HCT116 (cell line): ENCODE results near the gene RAVER1. TPM values are rescaled to one million over a fixed set of nuclear protein-coding genes. Genes with fewer than 3 reads are reported as not detected.

Source experiments
- ATAC-seq: fragments of 200-7000 bp; cut with Tn5 transposase; 2 replicates; pipeline ENCODE4 v1.9.1; 2020; ENCODE audit warnings: mild to moderate bottlenecking, moderate library complexity
- BruUV-seq: library from RNA; stranded (reverse); fragments of 400-500 nt; replicated peaks from 2 replicates; lab custom pipeline; 2021; lab: Mats Ljungman, UMichigan
- CTCF ChIA-PET: fragments of 300-600 bp; sonication (Branson Sonifier 250); formaldehyde crosslinking; loops from one replicate; lab custom pipeline; 2021; ENCODE audit warnings: antibody characterized with exemption; lab: Charles Lee
- POLR2A ChIA-PET: fragments of 300-600, 350-600 bp; sonication (Branson Sonifier 250); formaldehyde crosslinking; loops from one replicate; lab custom pipeline; 2021; ENCODE audit warnings: antibody characterized with exemption; lab: Charles Lee
- RAD21 ChIA-PET, 2 experiments: fragments of 300-600 bp; sonication (Branson Sonifier 250); formaldehyde crosslinking; loops; one replicate each; lab custom pipeline; 2023; ENCODE audit warnings: low total read pairs in 2 of 2; ENCODE audit not compliant: uncharacterized antibody in 2 of 2, unreplicated experiment in 2 of 2, low non-redundant PET in 1 of 2; lab: Charles Lee
- DNase-seq: peaks from one replicate; pipeline ENCODE4 v3.0.0-alpha.2; 2010; ENCODE audit warnings: low read depth, low spot score
- H2AFZ ChIP-seq: fragments of 200-600 bp; shearing (Covaris generic), sonication (generic); 2 replicates; pipeline ENCODE4 v1.6.1; 2017; ENCODE audit warnings: low read depth, mixed run types, mixed read lengths, antibody characterized with exemption, low read length; ENCODE audit not compliant: poor library complexity, severe bottlenecking
- H3K27ac ChIP-seq: 2 replicates; pipeline ENCODE4 v1.5.1; 2012; ENCODE audit warnings: low read depth, low read length
- H3K27me3 ChIP-seq: fragments of 200-600 bp; sonication (generic); 2 replicates; pipeline ENCODE4 v1.6.1; 2016; ENCODE audit warnings: mixed run types, low read length, mixed read lengths; ENCODE audit not compliant: insufficient read depth
- H3K36me3 ChIP-seq, 2 experiments: fragments of 200-500 bp in 1 of 2; fragments of 200-600 bp in 1 of 2; sonication (Bioruptor generic) in 1 of 2; sonication (generic) in 1 of 2; 2 replicates each; pipeline versions ENCODE4 v1.5.1 to v1.6.1; 2014 to 2016; ENCODE audit warnings: low read length in 2 of 2, inconsistent platforms in 1 of 2, mixed read lengths in 1 of 2, mixed run types in 1 of 2; ENCODE audit not compliant: insufficient read depth in 2 of 2, control insufficient read depth in 1 of 2
- H3K4me1 ChIP-seq, 2 experiments: fragments of 200-600 bp in 1 of 2; sonication (generic) in 1 of 2; 2 replicates each; pipeline versions ENCODE4 v1.5.1 to v1.6.1; 2012 to 2017; ENCODE audit warnings: low read length in 2 of 2, inconsistent platforms in 1 of 2, mild to moderate bottlenecking in 1 of 2, mixed read lengths in 1 of 2, mixed run types in 1 of 2, moderate library complexity in 1 of 2; ENCODE audit not compliant: insufficient read depth in 2 of 2, control insufficient read depth in 1 of 2
- H3K4me2 ChIP-seq: fragments of 200-600 bp; sonication (generic); 2 replicates; pipeline ENCODE4 v1.6.1; 2017; ENCODE audit warnings: mixed run types, low read length, mixed read lengths
- H3K4me3 ChIP-seq, 2 experiments: fragments of 200-600 bp in 1 of 2; sonication (generic) in 1 of 2; replicated peaks in 1 of 2; 2 replicates each; pipeline ENCODE4 v1.5.1; 2011 to 2016; ENCODE audit warnings: low read length in 2 of 2, control low read depth in 1 of 2, low read depth in 1 of 2, mild to moderate bottlenecking in 1 of 2, mixed read lengths in 1 of 2, mixed run types in 1 of 2
- H3K79me2 ChIP-seq: fragments of 200-600 bp; sonication (generic); 2 replicates; pipeline ENCODE4 v1.6.1; 2017; ENCODE audit warnings: mild to moderate bottlenecking, mixed run types, low read length, moderate library complexity, mixed read lengths; ENCODE audit not compliant: insufficient read depth
- H3K9ac ChIP-seq: fragments of 200-600 bp; sonication (generic); 2 replicates; pipeline ENCODE4 v1.6.1; 2016; ENCODE audit warnings: low read length, mixed read lengths
- H3K9me2 ChIP-seq: fragments of 200-600 bp; sonication (generic), shearing (Covaris generic); 2 replicates; pipeline ENCODE4 v1.6.1; 2017; ENCODE audit warnings: mixed run types, mild to moderate bottlenecking, moderate library complexity; ENCODE audit not compliant: insufficient read depth
- H3K9me3 ChIP-seq, 2 experiments: fragments of 200-500 bp in 1 of 2; fragments of 200-600 bp in 1 of 2; sonication (Bioruptor generic) in 1 of 2; sonication (generic) in 1 of 2; 2 replicates each; pipeline ENCODE4 v1.6.1; 2014 to 2017; ENCODE audit warnings: low read length in 2 of 2, mixed read lengths in 2 of 2, inconsistent platforms in 1 of 2, low read depth in 1 of 2, mild to moderate bottlenecking in 1 of 2, mixed run types in 1 of 2, moderate library complexity in 1 of 2; ENCODE audit not compliant: control insufficient read depth in 1 of 2, insufficient read depth in 1 of 2
- H4K20me1 ChIP-seq: fragments of 200-600 bp; sonication (generic), shearing (Covaris generic); 2 replicates; pipeline ENCODE4 v1.6.1; 2017; ENCODE audit warnings: mixed run types, mild to moderate bottlenecking, moderate library complexity; ENCODE audit not compliant: insufficient read depth
- ATF3 ChIP-seq: IDR thresholded peaks from 2 replicates; pipeline ENCODE4 v1.6.1; 2012
- CBX3 ChIP-seq: IDR thresholded peaks from 2 replicates; pipeline ENCODE4 v1.6.1; 2012; ENCODE audit warnings: low read depth
- CEBPB ChIP-seq: IDR thresholded peaks from 2 replicates; pipeline ENCODE4 v1.6.1; 2012; ENCODE audit warnings: low read depth
- CTCF ChIP-seq, 3 experiments: fragments of 200-600 bp in 1 of 3; sonication (generic) in 1 of 3; IDR thresholded peaks in 2 of 3; conservative IDR thresholded peaks in 1 of 3; 2 replicates each; pipeline ENCODE4 v1.5.1; 2012 to 2017; ENCODE audit warnings: low read depth in 2 of 3, low read length in 2 of 3, antibody characterized with exemption in 1 of 3, borderline replicate concordance in 1 of 3, control low read depth in 1 of 3, mild to moderate bottlenecking in 1 of 3, mixed read lengths in 1 of 3, mixed run types in 1 of 3, moderate library complexity in 1 of 3; ENCODE audit not compliant: insufficient read depth in 1 of 3
- ELF1 ChIP-seq: IDR thresholded peaks from 2 replicates; pipeline ENCODE4 v1.6.1; 2012; ENCODE audit warnings: low read depth, borderline replicate concordance
- EZH2 ChIP-seq: fragments of 200-600 bp; sonication (generic); IDR thresholded peaks from 2 replicates; pipeline ENCODE4 v1.6.1; 2017; ENCODE audit warnings: antibody characterized with exemption, mixed run types
- EZH2phosphoT487 ChIP-seq: fragments of 200-600 bp; IDR thresholded peaks from 2 replicates; pipeline ENCODE4 v1.6.1; 2018; ENCODE audit warnings: antibody characterized with exemption, borderline replicate concordance
- FOSL1 ChIP-seq: IDR thresholded peaks from 2 replicates; pipeline ENCODE4 v1.6.1; 2012; ENCODE audit warnings: low read depth
- JUND ChIP-seq: IDR thresholded peaks from 2 replicates; pipeline ENCODE4 v1.6.1; 2012
- MAX ChIP-seq: IDR thresholded peaks from 2 replicates; pipeline ENCODE4 v1.6.1; 2012
- POLR2AphosphoS5 ChIP-seq: IDR thresholded peaks from 2 replicates; pipeline ENCODE4 v1.6.1; 2011; ENCODE audit warnings: mild to moderate bottlenecking, low read depth, low read length, moderate library complexity
- SIN3A ChIP-seq: IDR thresholded peaks from 2 replicates; pipeline ENCODE4 v1.6.1; 2012; ENCODE audit warnings: low read depth
- SP1 ChIP-seq: IDR thresholded peaks from 2 replicates; pipeline ENCODE4 v1.6.1; 2012; ENCODE audit warnings: low read depth
- YY1 ChIP-seq: IDR thresholded peaks from 2 replicates; pipeline ENCODE4 v1.6.1; 2011; ENCODE audit warnings: low read length, low read depth, moderate library complexity, mild to moderate bottlenecking; ENCODE audit not compliant: insufficient replicate concordance; ENCODE audit errors: extremely low read depth
- ZBTB33 ChIP-seq: IDR thresholded peaks from 2 replicates; pipeline ENCODE4 v1.6.1; 2011; ENCODE audit warnings: mild to moderate bottlenecking, low read length, moderate library complexity; ENCODE audit not compliant: insufficient replicate concordance; ENCODE audit errors: extremely low read depth
- ZFX ChIP-seq: fragments of 450-650 bp; IDR thresholded peaks from 2 replicates; pipeline ENCODE4 v1.6.1; 2017
- ZNF274 ChIP-seq: fragments of 200-500 bp; sonication (Bioruptor generic); IDR thresholded peaks from 2 replicates; pipeline ENCODE4 v1.6.1; 2014; ENCODE audit warnings: mild to moderate bottlenecking, low read depth, low read length, inconsistent platforms
- intact Hi-C: fragments of 100-400 bp; cut with micrococcal nuclease; formaldehyde crosslinking; loops from 2 replicates; pipeline ENCODE4 v1.10.0; 2022
- total RNA-seq: library from RNA; stranded (reverse); gene quantifications from one replicate; pipeline ENCODE4 v1.2.1, GENCODE V29; 2021; ENCODE audit not compliant: unreplicated experiment

RAVER1 gene
- total RNA-seq, 1 experiment from 2014 or later, result 71.0 TPM

- no peak overlapping the region for H3K4me3 ChIP-seq
- no peaks in the 10 kb centered on the region; a peak in 2 of 4 replicates for H3K36me3 ChIP-seq
- BruUV-seq, result no TSS peak
- no peak overlapping the region for H3K27ac ChIP-seq
- no peak for DNase-seq
- intact Hi-C loops, result no loop called here
- H4K20me1 ChIP-seq, result no peaks in the 10 kb centered on the region
- peaks cover 13 to 51% of the 10 kb centered on the region in 2 experiments for H3K4me1 ChIP-seq
- ATAC-seq, result no peak
- POLR2A ChIA-PET, result no interaction called here
- no peaks in the 10 kb centered on the region for H3K9me2 ChIP-seq
- no peak overlapping the region for H3K9ac ChIP-seq
- CTCF ChIA-PET, result interaction anchor here (1.9 kb wide), 1 partner anchor 26 kb away, joined by 7 read pairs; no protein-coding TSS in a partner anchor
- H3K4me2 ChIP-seq, result no peak overlapping the region
- TF ChIP-seq EZH2 (no peak), CBX3 (no peak), SP1 (no peak), SIN3A (no peak), YY1 (no peak), JUND (no peak), EZH2phosphoT487 (no peak), ZNF274 (no peak), ELF1 (no peak), POLR2AphosphoS5 (no peak), MAX (no peak), ZFX (no peak), CEBPB (no peak), FOSL1 (no peak), ATF3 (no peak), ZBTB33 (no peak), CTCF (IDR thresholded peaks at IDR 0.05 in 2 of 3, conservative IDR thresholded peaks at IDR 0.05 in 1 of 3; ENCODE audit: borderline replicate concordance in 1 of 3, insufficient read depth in 1 of 3, low read depth in 2 of 3, low read length in 2 of 3) (no peak)
- RAD21 ChIA-PET, result no interaction called here
- H3K27me3 ChIP-seq, result no peaks in the 10 kb centered on the region
- H2AFZ ChIP-seq, result no peak overlapping the region
- H3K9me3 ChIP-seq, result no peaks in the 10 kb centered on the region
- H3K79me2 ChIP-seq, result peaks cover 2% of the 10 kb centered on the region; the same call in 1 of the 2 replicates
Observed at GRCh38 chr19:10285393-10285792, 47.9 kb downstream of the RAVER1 start.
